Esophagus squamous epithelium (tissue), 4 donors: Measurements from ENCODE around the gene AGFG2.
A peak's percentile ranks its signal among the peaks of the same experiment; 100 is the strongest.

Experiments
- POLR2A ChIP-seq, 4 donors: fragments of 450-650 bp; IDR thresholded peaks; one replicate each; pipeline ENCODE4 v1.6.1; 2017; ENCODE audit warnings: antibody characterized with exemption in 4 of 4, mild to moderate bottlenecking in 4 of 4, moderate library complexity in 3 of 4
- TF ChIP-seq, protein P1 (sequence below), 6 experiments: fragments of 450-650 bp in 4 of 6; fragments of 200-600 bp in 2 of 6; sonication (generic) in 2 of 6; IDR thresholded peaks; one replicate each; pipeline ENCODE4 v1.5.1; 2016 to 2019; ENCODE audit warnings: antibody characterized with exemption in 6 of 6, mild to moderate bottlenecking in 4 of 6, moderate library complexity in 4 of 6

GRCh38 chr7:100586266-100587025, 47.4 kb downstream of the AGFG2 start, which contains the start of gene FBXO24:
- TF ChIP-seq POLR2A (IDR thresholded peaks at IDR 0.05): peak in 1 of 4 donors; percentile 50
- TF ChIP-seq, protein P1, sequence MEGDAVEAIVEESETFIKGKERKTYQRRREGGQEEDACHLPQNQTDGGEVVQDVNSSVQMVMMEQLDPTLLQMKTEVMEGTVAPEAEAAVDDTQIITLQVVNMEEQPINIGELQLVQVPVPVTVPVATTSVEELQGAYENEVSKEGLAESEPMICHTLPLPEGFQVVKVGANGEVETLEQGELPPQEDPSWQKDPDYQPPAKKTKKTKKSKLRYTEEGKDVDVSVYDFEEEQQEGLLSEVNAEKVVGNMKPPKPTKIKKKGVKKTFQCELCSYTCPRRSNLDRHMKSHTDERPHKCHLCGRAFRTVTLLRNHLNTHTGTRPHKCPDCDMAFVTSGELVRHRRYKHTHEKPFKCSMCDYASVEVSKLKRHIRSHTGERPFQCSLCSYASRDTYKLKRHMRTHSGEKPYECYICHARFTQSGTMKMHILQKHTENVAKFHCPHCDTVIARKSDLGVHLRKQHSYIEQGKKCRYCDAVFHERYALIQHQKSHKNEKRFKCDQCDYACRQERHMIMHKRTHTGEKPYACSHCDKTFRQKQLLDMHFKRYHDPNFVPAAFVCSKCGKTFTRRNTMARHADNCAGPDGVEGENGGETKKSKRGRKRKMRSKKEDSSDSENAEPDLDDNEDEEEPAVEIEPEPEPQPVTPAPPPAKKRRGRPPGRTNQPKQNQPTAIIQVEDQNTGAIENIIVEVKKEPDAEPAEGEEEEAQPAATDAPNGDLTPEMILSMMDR (IDR thresholded peaks at IDR 0.05): peak in 1 of 6 experiments; percentile 24
